HAP-1 (cell line): ENCODE results near the gene SYNM.

ENCODE experiments used
- DNase-seq, 2 experiments: peaks; one replicate each; pipeline ENCODE4 v3.0.0-alpha.2; 2016 to 2020; ENCODE audit warnings: low spot score in 2 of 2
- H3K27me3 ChIP-seq: fragments of 250-450 bp; sonication (Bioruptor Pico); 2 replicates; pipeline ENCODE4 v1.5.1; 2020; ENCODE audit warnings: low read depth, mild to moderate bottlenecking, moderate library complexity
- H3K36me3 ChIP-seq: fragments of 250-450 bp; sonication (Bioruptor Pico); replicated peaks from 2 replicates; pipeline ENCODE4 v1.5.1; 2020; ENCODE audit warnings: mild to moderate bottlenecking
- H3K4me1 ChIP-seq: fragments of 250-450 bp; sonication (Bioruptor Pico); 2 replicates; pipeline ENCODE4 v1.5.1; 2020; ENCODE audit warnings: mild to moderate bottlenecking
- H3K4me3 ChIP-seq: fragments of 250-450 bp; sonication (Bioruptor Pico); 2 replicates; pipeline ENCODE4 v1.5.1; 2020; ENCODE audit warnings: mild to moderate bottlenecking, moderate library complexity
- H3K9me3 ChIP-seq: fragments of 250-450 bp; sonication (Bioruptor Pico); 2 replicates; pipeline ENCODE4 v1.5.1; 2020; ENCODE audit warnings: mild to moderate bottlenecking, moderate library complexity
- in situ Hi-C: fragments of 300-500 bp; cut with MboI; formaldehyde crosslinking; loops from 3 replicates; pipeline ENCODE4 v1.14.3; 2020; ENCODE audit warnings: low sequenced_read_pairs, inconsistent platforms, mixed read lengths

The SYNM gene

GRCh38 chr15:99117563-99118257 is 12.8 kb downstream of the SYNM start:
- H3K36me3 ChIP-seq: no peaks in the 10 kb centered on the region
- no peaks in the 10 kb centered on the region for H3K4me1 ChIP-seq
- H3K9me3 ChIP-seq: no peaks in the 10 kb centered on the region
- H3K4me3 ChIP-seq: no peak overlapping the region
- no peaks in the 10 kb centered on the region for H3K27me3 ChIP-seq
- DNase-seq: no peak
- in situ Hi-C loops: no loop called here

- DNase-seq: no peak
- Histone ChIP-seq H3K4me3 (no peak overlapping the region), H3K4me1 (peaks cover 3% of the 10 kb centered on the region), H3K36me3 (no peaks in the 10 kb centered on the region), H3K27me3 (no peaks in the 10 kb centered on the region), H3K9me3 (no peaks in the 10 kb centered on the region)
- in situ Hi-C loops: no loop called here
Observed at GRCh38 chr15:99118258-99118632, 13.4 kb downstream of the SYNM start.

DNA sequence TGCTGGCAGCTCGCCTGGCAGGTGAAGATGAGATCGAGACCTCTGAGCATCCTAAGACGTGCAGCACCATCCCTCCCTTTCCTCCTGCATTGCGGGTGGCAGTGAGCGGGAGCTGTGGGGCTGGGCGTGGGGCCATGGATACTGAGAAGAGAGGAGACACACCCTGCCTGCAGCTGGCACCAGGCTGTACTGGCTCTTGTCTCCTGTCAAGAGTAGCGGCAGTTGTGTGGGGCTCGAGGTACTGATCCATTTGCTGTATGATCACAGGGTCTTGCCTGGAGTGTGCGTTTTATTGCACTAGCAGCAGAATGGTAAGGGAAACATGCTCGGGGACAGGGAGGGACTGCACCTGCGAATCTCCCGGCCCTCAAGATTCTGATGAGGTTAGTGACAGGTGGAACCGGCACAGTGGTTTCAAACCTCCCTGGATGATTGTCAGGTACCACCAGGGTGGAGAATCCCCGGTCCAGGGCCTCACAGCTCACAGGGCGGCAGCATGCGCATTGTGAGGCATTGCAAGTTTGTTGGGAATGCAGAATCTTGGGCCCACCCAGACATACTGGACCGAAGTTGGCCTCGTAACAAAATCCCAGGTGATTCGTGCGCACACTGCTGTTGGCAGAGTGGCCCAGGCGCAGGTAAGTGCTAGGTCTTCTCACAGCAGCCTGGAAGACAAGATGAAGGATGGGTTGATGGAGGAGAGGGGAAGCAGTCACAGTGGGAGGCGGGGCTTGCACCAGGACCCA is 14.1 kb downstream of the SYNM start:
- H3K36me3 ChIP-seq: no peaks in the 10 kb centered on the region
- DNase-seq: no peak
- in situ Hi-C loops: no loop called here
- peaks cover 10% of the 10 kb centered on the region for H3K4me1 ChIP-seq
- H3K4me3 ChIP-seq: no peak overlapping the region
- H3K27me3 ChIP-seq: no peaks in the 10 kb centered on the region
- no peaks in the 10 kb centered on the region for H3K9me3 ChIP-seq

DNA sequence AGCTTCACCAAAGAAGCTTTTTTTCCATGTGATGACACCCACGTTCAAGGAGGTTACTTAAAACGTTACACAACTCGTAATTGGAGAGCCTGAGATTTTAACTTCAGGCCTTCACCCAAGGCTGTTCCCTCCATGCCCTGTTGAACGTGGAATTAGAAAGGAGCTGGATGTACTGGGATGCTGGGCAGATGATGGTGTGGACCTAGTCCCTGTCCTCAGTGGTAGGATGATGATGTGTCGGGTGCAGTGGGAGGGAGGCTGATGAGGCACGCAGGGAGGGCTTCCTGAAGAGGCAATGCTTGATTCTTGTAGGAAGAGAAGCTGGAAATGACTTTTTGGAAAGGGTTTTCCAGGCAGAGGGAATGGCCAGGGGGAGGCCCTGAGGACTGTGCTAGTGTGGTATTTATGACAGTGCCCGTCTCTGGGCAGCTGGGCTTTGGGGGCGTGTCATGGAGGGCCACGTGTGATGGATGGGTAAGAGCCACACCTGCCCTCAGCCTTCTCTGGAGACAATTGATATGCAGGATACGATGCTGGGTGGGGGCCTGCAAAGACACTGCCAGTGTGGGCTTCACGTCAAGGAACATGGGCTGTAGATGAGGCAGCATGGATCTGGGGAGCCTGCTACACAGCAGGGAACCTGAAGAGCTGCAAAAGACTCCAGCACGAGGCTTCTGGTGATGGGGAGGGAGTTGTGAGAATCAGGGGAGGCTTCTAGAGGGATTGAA is 15.3 kb downstream of the SYNM start:
- DNase-seq: no peak
- in situ Hi-C loops: no loop called here
- peaks cover 14% of the 10 kb centered on the region for H3K4me1 ChIP-seq
- H3K27me3 ChIP-seq: no peaks in the 10 kb centered on the region
- no peaks in the 10 kb centered on the region for H3K9me3 ChIP-seq
- no peak overlapping the region for H3K4me3 ChIP-seq
- H3K36me3 ChIP-seq: no peaks in the 10 kb centered on the region

- no peak for DNase-seq
- H3K4me3 ChIP-seq: no peak overlapping the region
- H3K9me3 ChIP-seq: no peaks in the 10 kb centered on the region
- in situ Hi-C loops: no loop called here
- no peaks in the 10 kb centered on the region for H3K27me3 ChIP-seq
- no peaks in the 10 kb centered on the region for H3K36me3 ChIP-seq
- H3K4me1 ChIP-seq: peaks cover 14% of the 10 kb centered on the region
Observed at GRCh38 chr15:99121207-99121606, 16.3 kb downstream of the SYNM start.

DNA sequence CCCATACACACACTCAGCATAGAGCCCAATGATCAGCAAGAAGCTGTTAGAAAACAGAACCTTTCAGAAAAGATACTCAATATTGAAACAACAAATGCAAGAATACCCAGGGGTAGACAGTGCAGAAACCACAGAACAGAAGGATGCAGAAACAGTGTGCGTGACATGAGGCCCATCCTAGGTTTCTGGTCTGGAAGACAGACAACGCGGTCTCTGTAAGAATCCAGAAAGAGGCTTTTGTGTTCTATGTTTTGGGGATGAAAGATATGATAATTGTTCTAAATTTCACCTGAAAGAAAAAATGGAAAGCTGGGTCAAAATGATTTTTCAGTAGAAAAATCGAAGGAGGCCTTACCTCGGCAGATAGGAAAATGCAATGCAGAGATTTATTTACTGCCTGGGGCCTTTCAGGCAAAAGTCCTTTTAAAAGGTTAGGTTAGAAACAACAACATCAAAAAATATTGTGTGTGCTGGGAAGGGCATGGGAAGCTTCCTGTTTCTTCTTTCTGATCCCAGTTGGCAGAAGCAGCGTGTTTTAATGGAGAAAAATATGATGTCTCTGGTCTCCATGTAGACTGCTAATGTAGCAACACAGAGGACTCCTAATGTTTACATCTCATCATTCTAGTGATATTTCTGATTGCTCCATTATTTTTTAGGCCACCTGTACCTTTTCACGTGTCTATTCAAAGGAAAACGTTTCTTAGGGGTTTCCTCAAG is 17.0 kb downstream of the SYNM start:
- Histone ChIP-seq H3K4me3 (no peak overlapping the region), H3K27me3 (no peaks in the 10 kb centered on the region), H3K36me3 (no peaks in the 10 kb centered on the region), H3K4me1 (peaks cover 14% of the 10 kb centered on the region), H3K9me3 (no peaks in the 10 kb centered on the region)
- in situ Hi-C loops: no loop called here
- DNase-seq: no peak

DNA sequence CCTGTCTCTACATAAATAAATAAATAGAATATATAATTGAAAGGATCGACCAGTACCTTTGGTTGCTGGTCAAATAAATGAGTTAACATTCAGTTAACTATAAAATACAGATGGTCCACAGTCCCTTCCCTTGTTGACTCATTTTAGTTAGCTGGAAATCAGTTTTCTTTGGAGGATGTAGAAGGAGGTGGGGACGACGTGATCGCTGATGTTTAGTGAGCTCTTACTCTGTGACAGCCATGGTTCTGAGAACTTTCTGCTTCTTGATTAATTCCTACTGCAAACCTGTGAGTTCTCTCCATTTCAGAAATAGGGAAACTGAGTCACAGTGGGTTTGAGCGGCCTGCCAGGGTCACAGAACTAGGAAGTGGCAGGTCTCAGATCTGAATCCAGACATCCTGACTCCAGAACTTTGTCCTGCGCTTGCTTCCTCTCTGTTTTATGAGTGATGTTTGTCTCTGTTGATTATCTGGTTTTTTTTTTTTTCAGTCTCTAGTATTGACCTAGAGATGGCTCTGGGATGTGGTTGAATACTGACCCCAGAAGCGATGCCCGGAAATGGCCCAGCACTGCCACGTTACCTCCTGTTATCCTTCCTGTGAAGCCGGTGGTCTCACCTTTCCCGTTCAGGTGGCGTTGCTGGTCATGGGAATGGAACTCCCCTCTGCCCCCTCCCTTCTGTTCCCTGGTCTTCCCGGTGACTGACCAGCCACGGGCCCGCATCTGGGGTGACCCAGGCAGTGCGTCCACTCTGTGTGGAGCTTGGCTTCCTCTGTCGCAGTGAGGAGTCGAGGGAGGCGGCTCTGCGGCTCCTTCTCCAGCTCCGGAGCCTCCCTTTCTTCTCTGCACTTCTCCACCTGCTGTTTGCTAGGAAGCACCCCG is 18.2 kb downstream of the SYNM start:
- in situ Hi-C loops: no loop called here
- Histone ChIP-seq H3K4me1 (peaks cover 14% of the 10 kb centered on the region), H3K27me3 (no peaks in the 10 kb centered on the region), H3K36me3 (0 out of 2 replicates have a peak, but pooled peaks cover 4% of the 10 kb centered on the region), H3K9me3 (no peaks in the 10 kb centered on the region), H3K4me3 (no peak overlapping the region)
- no peak for DNase-seq

DNA sequence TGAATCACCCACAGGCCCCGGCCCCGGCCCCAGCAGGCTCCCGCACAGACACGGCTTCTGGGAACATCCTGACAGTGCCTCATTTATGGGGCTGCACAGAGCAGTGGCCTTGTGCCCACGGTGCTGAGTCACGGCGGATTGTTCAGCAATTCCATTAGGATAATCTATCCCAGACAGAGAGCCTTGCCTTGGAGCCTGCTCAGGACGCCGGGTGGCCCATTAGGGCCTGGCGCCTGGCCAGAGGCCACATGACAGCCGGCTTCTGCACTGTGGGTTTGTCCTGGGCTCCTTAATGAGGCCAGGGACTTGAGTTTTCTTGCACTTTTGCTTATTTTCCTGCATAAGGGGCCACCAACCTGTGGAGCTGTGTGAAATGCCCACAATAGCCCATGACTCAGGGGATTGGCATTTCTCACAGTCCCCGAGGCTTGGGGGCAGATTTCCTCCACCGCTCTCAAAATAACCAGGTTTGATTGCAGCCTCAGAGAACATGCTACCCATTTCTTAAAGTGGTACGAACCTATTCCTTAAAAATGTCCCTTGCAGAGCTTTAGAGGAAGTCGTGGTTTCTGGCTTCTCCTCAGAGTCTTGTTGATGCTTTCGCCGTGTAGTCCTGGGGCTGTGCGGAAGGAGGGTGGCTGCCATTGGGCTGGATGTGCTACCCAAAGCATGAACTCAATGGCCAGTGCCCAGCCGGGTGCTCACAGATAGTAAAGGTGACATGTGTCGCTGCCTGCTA is 19.0 kb downstream of the SYNM start:
- Histone ChIP-seq H3K27me3 (no peaks in the 10 kb centered on the region), H3K36me3 (0 out of 2 replicates have a peak, but pooled peaks cover 4% of the 10 kb centered on the region), H3K9me3 (no peaks in the 10 kb centered on the region), H3K4me3 (no peak overlapping the region), H3K4me1 (peaks cover 14% of the 10 kb centered on the region)
- in situ Hi-C loops: no loop called here
- DNase-seq: peak; percentile 65 to 85

DNA sequence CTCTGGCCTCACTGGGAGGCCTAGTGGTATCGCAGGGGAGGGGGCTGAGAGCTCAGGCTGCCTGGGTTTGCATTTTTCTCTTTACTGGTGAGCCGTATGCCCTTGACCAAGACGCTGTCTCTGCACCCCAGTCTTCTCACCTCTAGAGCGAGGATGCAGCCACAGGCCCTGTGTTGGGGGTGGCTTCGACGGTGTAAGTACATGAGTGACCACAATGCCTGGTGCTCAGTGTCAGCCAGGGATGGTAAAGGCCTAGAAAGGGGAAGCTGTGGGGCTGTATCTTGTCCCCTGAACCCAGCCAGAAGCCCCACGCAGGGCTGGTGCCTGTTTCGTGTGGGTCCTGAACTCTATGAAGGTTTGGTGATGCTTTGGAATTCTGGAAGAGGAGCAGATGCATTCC is 19.8 kb downstream of the SYNM start:
- Histone ChIP-seq H3K36me3 (0 out of 2 replicates have a peak, but pooled peaks cover 6% of the 10 kb centered on the region), H3K27me3 (no peaks in the 10 kb centered on the region), H3K4me3 (no peak overlapping the region), H3K4me1 (peaks cover 14% of the 10 kb centered on the region), H3K9me3 (no peaks in the 10 kb centered on the region)
- DNase-seq: no peak
- in situ Hi-C loops: no loop called here

DNA sequence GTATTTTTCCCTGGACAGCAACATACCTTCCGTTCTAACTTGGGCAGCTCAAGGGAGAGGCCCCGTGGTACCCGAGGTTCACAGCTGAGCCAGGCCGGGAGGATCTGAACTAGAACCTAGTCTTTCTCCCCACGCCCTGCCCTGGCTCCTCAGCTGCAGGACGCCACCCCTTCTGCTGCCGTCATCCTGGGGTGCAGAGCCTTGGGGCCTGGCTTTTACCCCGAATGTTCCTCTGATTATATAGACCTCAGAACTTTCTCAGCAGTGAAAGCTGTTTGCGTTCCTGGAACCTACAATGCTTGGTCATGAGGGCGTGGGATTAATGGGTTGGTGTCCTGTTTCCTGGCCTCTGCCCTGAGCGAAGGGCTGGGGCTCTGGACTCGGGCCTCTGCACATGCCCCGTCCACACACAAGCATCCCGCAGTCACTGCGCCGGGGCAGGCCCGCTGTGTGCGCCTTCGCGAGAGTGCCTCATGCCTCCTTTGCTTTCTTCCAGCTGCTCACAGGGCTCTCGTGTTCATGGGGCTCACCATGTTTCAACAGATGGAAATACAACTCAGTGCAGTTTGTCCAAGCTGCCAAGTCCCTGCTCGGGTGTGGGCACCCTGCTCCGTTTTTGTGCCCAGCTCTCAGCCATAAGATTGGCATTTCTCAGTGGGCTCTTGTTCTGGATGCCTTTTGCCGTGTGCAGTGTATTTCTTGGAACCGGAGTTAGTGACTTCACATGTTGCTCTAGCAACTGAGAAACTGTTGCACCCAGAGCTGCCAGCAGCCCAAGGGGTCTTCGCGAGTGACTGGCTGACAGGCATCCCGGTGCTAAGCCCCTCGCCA is 20.4 kb downstream of the SYNM start:
- no peaks in the 10 kb centered on the region for H3K9me3 ChIP-seq
- DNase-seq: no peak
- no peak overlapping the region for H3K4me3 ChIP-seq
- H3K27me3 ChIP-seq: no peaks in the 10 kb centered on the region
- in situ Hi-C loops: no loop called here
- peaks cover 14% of the 10 kb centered on the region for H3K4me1 ChIP-seq
- H3K36me3 ChIP-seq: 0 out of 2 replicates have a peak, but pooled peaks cover 9% of the 10 kb centered on the region

DNA sequence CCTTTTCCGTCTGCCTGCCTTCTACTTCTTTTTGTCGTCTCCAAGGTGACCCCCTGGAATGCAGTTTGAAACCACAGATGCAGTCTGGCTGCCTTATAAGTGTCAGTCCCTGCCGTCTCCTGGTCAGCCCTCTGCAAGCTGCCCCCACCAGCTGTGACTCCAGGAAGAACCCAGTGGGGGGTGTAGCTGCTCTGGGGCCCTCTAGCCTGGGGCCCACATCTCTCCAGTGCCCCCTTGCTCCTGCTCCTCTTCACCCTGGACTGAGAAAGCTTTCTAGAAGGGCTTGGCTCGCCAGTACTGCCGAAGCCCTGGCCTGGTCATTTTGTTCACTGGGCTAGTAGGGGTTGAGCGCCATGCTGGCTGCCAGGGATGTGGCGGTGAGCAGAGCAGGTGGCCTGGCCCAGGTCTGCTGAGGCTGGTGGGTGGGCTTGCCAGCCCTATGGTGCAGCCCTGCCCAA is 21.3 kb downstream of the SYNM start:
- Histone ChIP-seq H3K27me3 (no peaks in the 10 kb centered on the region), H3K4me3 (no peak overlapping the region), H3K9me3 (no peaks in the 10 kb centered on the region), H3K36me3 (0 out of 2 replicates have a peak, but pooled peaks cover 9% of the 10 kb centered on the region), H3K4me1 (peaks cover 14% of the 10 kb centered on the region)
- in situ Hi-C loops: no loop called here
- DNase-seq: no peak

DNA sequence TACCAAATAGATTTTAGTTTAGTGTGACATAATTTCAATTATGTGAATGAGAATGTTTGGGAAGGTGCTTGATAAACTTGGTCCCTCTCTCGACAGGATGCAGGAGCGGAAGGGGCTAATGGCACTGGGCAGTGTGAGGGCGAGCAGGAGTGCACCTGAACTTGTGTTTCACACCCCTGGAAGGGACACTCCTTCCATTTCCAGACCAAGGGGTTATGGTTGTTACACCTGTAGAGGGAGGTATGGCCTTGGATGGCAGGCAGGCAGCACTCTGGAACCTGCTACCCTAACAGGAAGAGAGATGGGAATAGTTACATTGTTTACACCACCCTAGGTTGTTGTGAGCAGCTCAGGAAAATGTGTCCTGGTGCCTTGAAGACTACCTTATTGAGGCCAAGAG is 22.1 kb downstream of the SYNM start:
- no peak overlapping the region for H3K4me3 ChIP-seq
- no peak for DNase-seq
- H3K27me3 ChIP-seq: no peaks in the 10 kb centered on the region
- in situ Hi-C loops: no loop called here
- H3K4me1 ChIP-seq: peaks cover 14% of the 10 kb centered on the region
- H3K36me3 ChIP-seq: peaks cover 9% of the 10 kb centered on the region; the same call in 1 of the 2 replicates
- H3K9me3 ChIP-seq: no peaks in the 10 kb centered on the region
